ENCODE measurements around the gene PCBP4.

- no peak for TF ChIP-seq CTCF (IDR thresholded peaks at IDR 0.05; ENCODE audit: insufficient read depth, low read length, poor library complexity, severe bottlenecking)
- TF ChIP-seq EZH2phosphoT487 (conservative IDR thresholded peaks at IDR 0.05; ENCODE audit: low read length): no peak
These were observed 1.2 kb downstream of the PCBP4 start for GRCh38 chr3:51966016-51966415.
